Measurements from ENCODE around the gene SPAG6. TPM values are rescaled to one million over a fixed set of nuclear protein-coding genes. Genes with fewer than 3 reads are reported as not detected.

SPAG6 gene
- total and polyA plus RNA-seq, 2 of the 8 experiments (the other 6 are each of a cell fraction or from before 2014, with no cell fraction given) = 0.14 TPM; not detected in 1

DNA sequence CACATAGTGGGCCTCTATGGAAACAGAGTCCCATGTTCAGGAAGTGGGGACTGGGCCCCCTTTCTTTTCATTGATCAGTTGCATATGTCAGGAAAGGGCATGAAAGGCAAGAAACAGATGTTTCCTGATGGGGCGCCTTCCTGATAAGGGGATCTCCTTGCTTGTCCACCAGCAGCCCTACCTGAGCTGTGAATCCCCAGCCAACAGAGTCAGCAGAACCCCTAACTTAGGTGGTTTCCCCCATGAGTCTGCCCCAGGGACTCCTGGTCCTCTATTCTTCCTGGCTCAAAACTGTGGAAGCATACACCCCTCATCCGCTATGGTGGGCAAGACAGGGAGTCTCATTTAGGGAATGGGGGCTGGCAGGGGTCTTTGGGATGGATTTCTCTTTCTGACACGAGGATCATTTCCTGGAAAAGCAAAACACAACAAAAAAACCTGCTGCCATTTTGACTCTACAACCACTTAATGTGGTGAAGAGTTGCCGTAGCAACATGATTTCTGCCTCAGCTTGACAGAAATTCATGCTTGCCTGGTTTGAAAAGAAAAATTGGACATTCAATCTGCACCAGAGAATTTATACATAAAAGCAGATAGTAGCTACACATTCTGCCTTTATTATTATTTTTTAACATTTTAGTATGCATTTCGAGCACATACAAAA, 119.8 kb downstream of the SPAG6 start:
- Histone ChIP-seq H3K9ac (replicated peaks in 1 of 4; ENCODE audit: extremely low read depth in 1 of 4, low read depth in 3 of 4, low read length in 3 of 4) (no peak overlapping the region), H3K4me2 (ENCODE audit: insufficient read depth in 1 of 2, low read depth in 2 of 2, low read length in 2 of 2) (no peak overlapping the region), H4K91ac (replicated peaks; ENCODE audit: insufficient read length, low read length) (no peak overlapping the region), H2BK5ac (ENCODE audit: low read depth, low read length) (no peak overlapping the region), H4K5ac (ENCODE audit: insufficient read length, low read depth, low read length) (no peak overlapping the region), H3K14ac (ENCODE audit: insufficient read length) (no peak overlapping the region), H3K4me3 (ENCODE audit: extremely low read depth in 1 of 4, insufficient read depth in 2 of 4, low read depth in 3 of 4, low read length in 4 of 4) (no peak overlapping the region), H3K9me3 (ENCODE audit: insufficient read depth in 2 of 2, low read depth in 1 of 2, low read length in 1 of 2) (no peaks in the 10 kb centered on the region; a peak in 1 of 4 replicates), H3K27ac (ENCODE audit: low read depth, low read length) (no peak overlapping the region), H2BK12ac (ENCODE audit: low read depth, low read length) (no peak overlapping the region), H3K79me1 (ENCODE audit: low read depth, low read length) (no peaks in the 10 kb centered on the region), H3K36me3 (ENCODE audit: control insufficient read depth in 2 of 4, insufficient read depth in 4 of 4, low read length in 3 of 4) (no peaks in the 10 kb centered on the region), H3K4ac (replicated peaks; ENCODE audit: insufficient read length, low read depth, low read length) (no peak overlapping the region), H2BK120ac (replicated peaks; ENCODE audit: low read depth, low read length) (no peak overlapping the region), H2AK5ac (ENCODE audit: low read depth, low read length) (no peak overlapping the region), H3K56ac (replicated peaks; ENCODE audit: insufficient read length, low read depth, low read length) (no peak overlapping the region), H4K8ac (ENCODE audit: extremely low read depth, insufficient read depth, low read length) (no peak overlapping the region), H2AFZ (ENCODE audit: low read length) (peak overlapping the region; percentile 29; the same call in 1 of the 2 replicates), H3K23me2 (ENCODE audit: low read depth, low read length) (no peaks in the 10 kb centered on the region), H2BK15ac (ENCODE audit: low read length) (no peak overlapping the region), H3K27me3 (replicated peaks in 1 of 4; ENCODE audit: control insufficient read depth in 3 of 4, extremely low read depth in 1 of 4, insufficient read depth in 3 of 4, low read length in 3 of 4) (0 out of 7 replicates have a peak, but pooled peaks cover 0 to under 1% (median 0%) of the 10 kb centered on the region in 4 experiments), H3K23ac (ENCODE audit: insufficient read length) (no peak overlapping the region), H3K4me1 (replicated peaks in 1 of 4; ENCODE audit: control insufficient read depth in 3 of 4, insufficient read depth in 4 of 4, low read length in 3 of 4) (no peaks in the 10 kb centered on the region), H2BK20ac (ENCODE audit: low read length) (no peak overlapping the region), H4K20me1 (replicated peaks in 1 of 2; ENCODE audit: control insufficient read depth in 1 of 2, insufficient read depth in 2 of 2, low read length in 2 of 2) (no peaks in the 10 kb centered on the region), H3K18ac (ENCODE audit: extremely low read depth, low read length) (no peak overlapping the region), H3K79me2 (ENCODE audit: control insufficient read depth in 1 of 2, insufficient read depth in 2 of 2, low read length in 2 of 2) (no peaks in the 10 kb centered on the region)
- DNase-seq (ENCODE audit: low read depth in 1 of 2, low spot score in 2 of 2) = no peak
- POLR2A ChIA-PET (ENCODE audit: partially characterized antibody) = no interaction called here
- CTCF ChIA-PET (ENCODE audit: partially characterized antibody) = no interaction called here
- WGBS, 2 experiments (ENCODE audit: extremely low coverage in 1 of 2, insufficient coverage in 1 of 2, insufficient read length in 1 of 2, insufficient replicate concordance in 2 of 2, low coverage in 1 of 2, low lambda C conversion rate in 2 of 2, missing lambda C conversion rate in 1 of 2) = 86% methylated on average over 5 of the region's 5 CpGs; no CpG with 5 or more reads in 1 of the 2 experiments
- no peak for FAIRE-seq
- TF ChIP-seq POU5F1 (IDR thresholded peaks at IDR 0.05; ENCODE audit: low read depth, low read length) (no peak), TEAD4 (IDR thresholded peaks at IDR 0.05; ENCODE audit: low read depth, low read length) (no peak), HDAC6 (IDR thresholded peaks at IDR 0.05; ENCODE audit: low read depth, low read length) (no peak), JUND (IDR thresholded peaks at IDR 0.05; ENCODE audit: low read length) (no peak), RXRA (IDR thresholded peaks at IDR 0.05; ENCODE audit: insufficient read depth, low read depth, low read length) (no peak)
- TF ChIP-seq, protein P1, sequence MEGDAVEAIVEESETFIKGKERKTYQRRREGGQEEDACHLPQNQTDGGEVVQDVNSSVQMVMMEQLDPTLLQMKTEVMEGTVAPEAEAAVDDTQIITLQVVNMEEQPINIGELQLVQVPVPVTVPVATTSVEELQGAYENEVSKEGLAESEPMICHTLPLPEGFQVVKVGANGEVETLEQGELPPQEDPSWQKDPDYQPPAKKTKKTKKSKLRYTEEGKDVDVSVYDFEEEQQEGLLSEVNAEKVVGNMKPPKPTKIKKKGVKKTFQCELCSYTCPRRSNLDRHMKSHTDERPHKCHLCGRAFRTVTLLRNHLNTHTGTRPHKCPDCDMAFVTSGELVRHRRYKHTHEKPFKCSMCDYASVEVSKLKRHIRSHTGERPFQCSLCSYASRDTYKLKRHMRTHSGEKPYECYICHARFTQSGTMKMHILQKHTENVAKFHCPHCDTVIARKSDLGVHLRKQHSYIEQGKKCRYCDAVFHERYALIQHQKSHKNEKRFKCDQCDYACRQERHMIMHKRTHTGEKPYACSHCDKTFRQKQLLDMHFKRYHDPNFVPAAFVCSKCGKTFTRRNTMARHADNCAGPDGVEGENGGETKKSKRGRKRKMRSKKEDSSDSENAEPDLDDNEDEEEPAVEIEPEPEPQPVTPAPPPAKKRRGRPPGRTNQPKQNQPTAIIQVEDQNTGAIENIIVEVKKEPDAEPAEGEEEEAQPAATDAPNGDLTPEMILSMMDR (IDR thresholded peaks at IDR 0.05; ENCODE audit: control extremely low read depth in 1 of 3, insufficient read depth in 1 of 3, low read depth in 1 of 3, low read length in 3 of 3) = no peak
- TF ChIP-seq, protein P2, sequence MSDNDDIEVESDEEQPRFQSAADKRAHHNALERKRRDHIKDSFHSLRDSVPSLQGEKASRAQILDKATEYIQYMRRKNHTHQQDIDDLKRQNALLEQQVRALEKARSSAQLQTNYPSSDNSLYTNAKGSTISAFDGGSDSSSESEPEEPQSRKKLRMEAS (IDR thresholded peaks at IDR 0.05) = no peak
- TF ChIP-seq, protein P3, sequence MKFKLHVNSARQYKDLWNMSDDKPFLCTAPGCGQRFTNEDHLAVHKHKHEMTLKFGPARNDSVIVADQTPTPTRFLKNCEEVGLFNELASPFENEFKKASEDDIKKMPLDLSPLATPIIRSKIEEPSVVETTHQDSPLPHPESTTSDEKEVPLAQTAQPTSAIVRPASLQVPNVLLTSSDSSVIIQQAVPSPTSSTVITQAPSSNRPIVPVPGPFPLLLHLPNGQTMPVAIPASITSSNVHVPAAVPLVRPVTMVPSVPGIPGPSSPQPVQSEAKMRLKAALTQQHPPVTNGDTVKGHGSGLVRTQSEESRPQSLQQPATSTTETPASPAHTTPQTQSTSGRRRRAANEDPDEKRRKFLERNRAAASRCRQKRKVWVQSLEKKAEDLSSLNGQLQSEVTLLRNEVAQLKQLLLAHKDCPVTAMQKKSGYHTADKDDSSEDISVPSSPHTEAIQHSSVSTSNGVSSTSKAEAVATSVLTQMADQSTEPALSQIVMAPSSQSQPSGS (IDR thresholded peaks at IDR 0.05; ENCODE audit: low read length) = no peak

Data from H1 (cell line).